SIG-M5 treated with dmso at 0.1 percent for 504 hours (cell line): ENCODE data around the gene MCF2L2.
A peak's percentile ranks its signal among the peaks of the same experiment; 100 is the strongest.

Experiments used
- DNase-seq: peaks from one replicate; lab custom pipeline; 2025; ENCODE audit not compliant: unreplicated experiment; lab: John Stamatoyannopoulos, UW

MCF2L2 gene

GRCh38 chr3:183298701-183299153, 129.7 kb downstream of the MCF2L2 start:
- peak; percentile 89 for DNase-seq

GRCh38 chr3:183296944-183297343, 131.5 kb downstream of the MCF2L2 start:
- DNase-seq, result no peak

- DNase-seq, result peak; percentile 93
Measured at GRCh38 chr3:183295211-183295610, 133.2 kb downstream of the MCF2L2 start.

GRCh38 chr3:183293966-183294365, 134.5 kb downstream of the MCF2L2 start:
- no peak for DNase-seq

- DNase-seq, result peak; percentile 76
Measured at GRCh38 chr3:183291497-183292031, 136.9 kb downstream of the MCF2L2 start.

GRCh38 chr3:183290216-183290615, 138.2 kb downstream of the MCF2L2 start:
- no peak for DNase-seq

- DNase-seq, result no peak
Measured at GRCh38 chr3:183288117-183288516, 140.3 kb downstream of the MCF2L2 start.

- no peak for DNase-seq
Measured at GRCh38 chr3:183287301-183287971, 141.0 kb downstream of the MCF2L2 start.

- peak; percentile 90 for DNase-seq
Measured at GRCh38 chr3:183285828-183286457, 142.5 kb downstream of the MCF2L2 start.

- DNase-seq, result no peak
Measured at GRCh38 chr3:183285318-183285717, 143.1 kb downstream of the MCF2L2 start.

- no peak for DNase-seq
Measured at GRCh38 chr3:183284570-183284969, 143.8 kb downstream of the MCF2L2 start.

- no peak for DNase-seq
Measured at GRCh38 chr3:183283886-183284285, 144.5 kb downstream of the MCF2L2 start.

GRCh38 chr3:183281126-183281797, 147.2 kb downstream of the MCF2L2 start:
- DNase-seq, result no peak

GRCh38 chr3:183279371-183279770, 149.0 kb downstream of the MCF2L2 start:
- DNase-seq, result no peak

GRCh38 chr3:183278479-183279088, 149.8 kb downstream of the MCF2L2 start:
- no peak for DNase-seq

- DNase-seq, result no peak
Measured at GRCh38 chr3:183277260-183277659, 151.2 kb downstream of the MCF2L2 start.

GRCh38 chr3:183275937-183276336, 152.5 kb downstream of the MCF2L2 start:
- no peak for DNase-seq

- peak; percentile 54 for DNase-seq
Measured at GRCh38 chr3:183275418-183275817, 153.0 kb downstream of the MCF2L2 start.

GRCh38 chr3:183274609-183275008, 153.8 kb downstream of the MCF2L2 start:
- no peak for DNase-seq

- peak; percentile 20 for DNase-seq
Measured at GRCh38 chr3:183272791-183273190, 155.6 kb downstream of the MCF2L2 start.

- no peak for DNase-seq
Measured at GRCh38 chr3:183272142-183272541, 156.3 kb downstream of the MCF2L2 start.
